HG03103 (cell line): Measurements from ENCODE around the gene SRSF7.
"Not testable (repeated sequence)": the region's sequence is repeated elsewhere in the genome, so short reads cannot be mapped to it uniquely, and the experiment has no call there.

Experiments
- ATAC-seq: cut with Tn5 transposase; IDR thresholded peaks from one replicate; pipeline ENCODE4 v1.9.1; 2021; ENCODE audit warnings: low read depth; ENCODE audit not compliant: unreplicated experiment

Gene SRSF7

GRCh38 chr2:38750891-38751595 lies at the start of gene SRSF7:
Gene SRSF7 (minus strand): TSS chr2:38751361. CDS start chr2:38751256, 105 bp downstream.
- ATAC-seq, result peak; percentile 76

- ATAC-seq, result no peak
These were observed 46.8 kb upstream of the SRSF7 start for GRCh38 chr2:38797953-38798352.

- ATAC-seq, result no peak
These were observed 46.1 kb upstream of the SRSF7 start for GRCh38 chr2:38797250-38797676.

- ATAC-seq, result not testable (repeated sequence)
These were observed 43.9 kb upstream of the SRSF7 start for GRCh38 chr2:38795016-38795415.

GRCh38 chr2:38794235-38794946 lies 43.2 kb upstream of the SRSF7 start:
- no peak for ATAC-seq

- no peak for ATAC-seq
These were observed 42.4 kb upstream of the SRSF7 start for GRCh38 chr2:38793511-38793910.

- no peak for ATAC-seq
These were observed 41.6 kb upstream of the SRSF7 start for GRCh38 chr2:38792751-38793150.

GRCh38 chr2:38792321-38792720 lies 41.2 kb upstream of the SRSF7 start:
- ATAC-seq, result not testable (repeated sequence)

GRCh38 chr2:38791744-38792143 lies 40.6 kb upstream of the SRSF7 start:
- ATAC-seq, result no peak

GRCh38 chr2:38789691-38790090 lies 38.5 kb upstream of the SRSF7 start:
- ATAC-seq, result no peak

GRCh38 chr2:38788306-38788705 lies 37.1 kb upstream of the SRSF7 start:
- ATAC-seq, result no peak

- no peak for ATAC-seq
These were observed 32.4 kb upstream of the SRSF7 start for GRCh38 chr2:38783586-38783985.

- no peak for ATAC-seq
These were observed 27.5 kb upstream of the SRSF7 start for GRCh38 chr2:38778687-38779082.

- no peak for ATAC-seq
These were observed 25.4 kb upstream of the SRSF7 start for GRCh38 chr2:38776531-38776930.

GRCh38 chr2:38775921-38776225 lies 24.7 kb upstream of the SRSF7 start:
- no peak for ATAC-seq

- no peak for ATAC-seq
These were observed 24.1 kb upstream of the SRSF7 start for GRCh38 chr2:38775097-38775920.

GRCh38 chr2:38771632-38772031 lies 20.5 kb upstream of the SRSF7 start:
- ATAC-seq, result no peak

GRCh38 chr2:38765551-38765950 lies 14.4 kb upstream of the SRSF7 start:
- no peak for ATAC-seq

- ATAC-seq, result no peak
These were observed 14.0 kb upstream of the SRSF7 start for GRCh38 chr2:38765149-38765548.

GRCh38 chr2:38763728-38764127 lies 12.6 kb upstream of the SRSF7 start:
- ATAC-seq, result no peak

- no peak for ATAC-seq
These were observed 12.1 kb upstream of the SRSF7 start for GRCh38 chr2:38763228-38763627.
